Midbrain (tissue), 1 donor: Measurements from ENCODE around the gene USP44.
"Not testable (repeated sequence)": the region's sequence is repeated elsewhere in the genome, so short reads cannot be mapped to it uniquely, and the experiment has no call there.

Source experiments
- DNase-seq: peaks from one replicate; lab custom pipeline; 2025; lab: John Stamatoyannopoulos, UW

The USP44 gene

GRCh38 chr12:95506707-95507523 lies 44.4 kb downstream of the USP44 start:
- no peak for DNase-seq

- DNase-seq, result no peak
Observed at GRCh38 chr12:95505039-95505438, 46.2 kb downstream of the USP44 start.

GRCh38 chr12:95504140-95504539 lies 47.1 kb downstream of the USP44 start:
- no peak for DNase-seq

GRCh38 chr12:95499772-95500171 lies 51.5 kb downstream of the USP44 start:
- no peak for DNase-seq

- DNase-seq, result no peak
Observed at GRCh38 chr12:95498968-95499367, 52.3 kb downstream of the USP44 start.

GRCh38 chr12:95497031-95497430 lies 54.2 kb downstream of the USP44 start:
- no peak for DNase-seq

- DNase-seq, result no peak
Observed at GRCh38 chr12:95495433-95495832, 55.8 kb downstream of the USP44 start.

- DNase-seq, result no peak
Observed at GRCh38 chr12:95494888-95495287, 56.4 kb downstream of the USP44 start.

- DNase-seq, result no peak
Observed at GRCh38 chr12:95492462-95492861, 58.8 kb downstream of the USP44 start.

- DNase-seq, result no peak
Observed at GRCh38 chr12:95487024-95487423, 64.3 kb downstream of the USP44 start.

GRCh38 chr12:95484524-95484923 lies 66.8 kb downstream of the USP44 start:
- no peak for DNase-seq

- not testable (repeated sequence) for DNase-seq
Observed at GRCh38 chr12:95482564-95482963, 68.7 kb downstream of the USP44 start.

GRCh38 chr12:95481888-95482287 lies 69.4 kb downstream of the USP44 start:
- no peak for DNase-seq

- no peak for DNase-seq
Observed at GRCh38 chr12:95481072-95481471, 70.2 kb downstream of the USP44 start.

GRCh38 chr12:95480230-95480629 lies 71.0 kb downstream of the USP44 start:
- DNase-seq, result no peak

GRCh38 chr12:95474660-95474958 lies 76.7 kb downstream of the USP44 start:
- DNase-seq, result no peak

- DNase-seq, result peak; percentile 97
Observed at GRCh38 chr12:95473884-95474659, 77.2 kb downstream of the USP44 start, which contains the start of gene METAP2. Gene METAP2 (plus strand): TSS chr12:95474152. CDS start chr12:95474180, 28 bp downstream.

GRCh38 chr12:95473231-95473883 lies 77.9 kb downstream of the USP44 start:
- peak; percentile 63 for DNase-seq

GRCh38 chr12:95470300-95470699 lies 81.0 kb downstream of the USP44 start:
- DNase-seq, result no peak
